ENCODE data around the gene VWCE. TPM values are rescaled to one million over a fixed set of nuclear protein-coding genes. Genes with fewer than 3 reads are reported as not detected.

The VWCE gene
- total RNA-seq, 1 experiment from 2014 or later, result 1.1 TPM

GRCh38 chr11:61273178-61274078, 21.7 kb downstream of the VWCE start:
- Mint-ChIP-seq H3K27ac (ENCODE audit: low read depth, unreplicated experiment) (no peak overlapping the region), H3K9me3 (ENCODE audit: unreplicated experiment) (no peaks in the 10 kb centered on the region), H3K36me3 (ENCODE audit: insufficient read depth, unreplicated experiment) (peaks cover 7% of the 10 kb centered on the region), H3K4me3 (ENCODE audit: unreplicated experiment) (no peak overlapping the region), H3K27me3 (ENCODE audit: insufficient read depth, unreplicated experiment) (no peaks in the 10 kb centered on the region), H3K4me1 (ENCODE audit: insufficient read depth, unreplicated experiment) (no peaks in the 10 kb centered on the region)
- no peak for TF ChIP-seq CTCF (IDR thresholded peaks at IDR 0.05; ENCODE audit: unreplicated experiment)
- POLR2A ChIA-PET, result interaction anchor here (0.6 to 1.4 kb wide), 5 partner anchors 24 to 1135 kb away, joined by 3 to 8 read pairs (median 3); no protein-coding TSS in a partner anchor
- no TSS peak for BruUV-seq (replicated peaks)
- DNase-seq (ENCODE audit: unreplicated experiment), result peak; percentile 79
- intact Hi-C loops (cut with micrococcal nuclease), result no loop called here
- CTCF ChIA-PET, result interaction anchor here (0.7 to 1.5 kb wide), 3 partner anchors 20 to 497 kb away, joined by 3 to 4 read pairs (median 3); no protein-coding TSS in a partner anchor

- DNase-seq (ENCODE audit: unreplicated experiment), result no peak
- BruUV-seq (replicated peaks), result no TSS peak
- no peaks in the 10 kb centered on the region for H3K9me3 Mint-ChIP-seq (ENCODE audit: unreplicated experiment)
- peaks cover 6% of the 10 kb centered on the region for H3K36me3 Mint-ChIP-seq (ENCODE audit: insufficient read depth, unreplicated experiment)
- ChIA-PET CTCF (interaction anchor here (0.7 to 1.5 kb wide), 3 partner anchors 19 to 496 kb away, joined by 3 to 4 read pairs (median 3); no protein-coding TSS in a partner anchor), POLR2A (interaction anchor here (1.2 to 1.4 kb wide), 2 partner anchors 25 to 84 kb away, joined by 3 to 8 read pairs; no protein-coding TSS in a partner anchor)
- no peaks in the 10 kb centered on the region for H3K4me1 Mint-ChIP-seq (ENCODE audit: insufficient read depth, unreplicated experiment)
- no peak for TF ChIP-seq CTCF (IDR thresholded peaks at IDR 0.05; ENCODE audit: unreplicated experiment)
- no peak overlapping the region for H3K27ac Mint-ChIP-seq (ENCODE audit: low read depth, unreplicated experiment)
- no peaks in the 10 kb centered on the region for H3K27me3 Mint-ChIP-seq (ENCODE audit: insufficient read depth, unreplicated experiment)
- intact Hi-C loops (cut with micrococcal nuclease), result no loop called here
- no peak overlapping the region for H3K4me3 Mint-ChIP-seq (ENCODE audit: unreplicated experiment)
These were observed 22.4 kb downstream of the VWCE start for GRCh38 chr11:61272731-61273130.

- Mint-ChIP-seq H3K27me3 (ENCODE audit: insufficient read depth, unreplicated experiment) (no peaks in the 10 kb centered on the region), H3K36me3 (ENCODE audit: insufficient read depth, unreplicated experiment) (peaks cover 6% of the 10 kb centered on the region), H3K9me3 (ENCODE audit: unreplicated experiment) (no peaks in the 10 kb centered on the region), H3K4me1 (ENCODE audit: insufficient read depth, unreplicated experiment) (no peaks in the 10 kb centered on the region), H3K4me3 (ENCODE audit: unreplicated experiment) (no peak overlapping the region), H3K27ac (ENCODE audit: low read depth, unreplicated experiment) (no peak overlapping the region)
- no TSS peak for BruUV-seq (replicated peaks)
- CTCF ChIA-PET, result interaction anchor here (0.7 to 2.0 kb wide), 5 partner anchors 12 to 115 kb away, joined by 4 to 9 read pairs (median 5); no protein-coding TSS in a partner anchor
- POLR2A ChIA-PET, result interaction anchor here (0.7 to 1.8 kb wide), 4 partner anchors 10 to 772 kb away, joined by 3 to 13 read pairs (median 4); no protein-coding TSS in a partner anchor
- no peak for DNase-seq (ENCODE audit: unreplicated experiment)
- intact Hi-C loops (cut with micrococcal nuclease), result no loop called here
- TF ChIP-seq CTCF (IDR thresholded peaks at IDR 0.05; ENCODE audit: unreplicated experiment), result no peak
These were observed 24.6 kb downstream of the VWCE start for GRCh38 chr11:61270354-61271076.

Data from MCF 10A (cell line).